SIG-M5 treated with dmso at 0.1 percent for 504 hours (cell line): ENCODE measurements around the gene SPTBN1.

Source experiments
- DNase-seq: peaks from one replicate; lab custom pipeline; 2025; ENCODE audit not compliant: unreplicated experiment; lab: John Stamatoyannopoulos, UW

The SPTBN1 gene

DNA sequence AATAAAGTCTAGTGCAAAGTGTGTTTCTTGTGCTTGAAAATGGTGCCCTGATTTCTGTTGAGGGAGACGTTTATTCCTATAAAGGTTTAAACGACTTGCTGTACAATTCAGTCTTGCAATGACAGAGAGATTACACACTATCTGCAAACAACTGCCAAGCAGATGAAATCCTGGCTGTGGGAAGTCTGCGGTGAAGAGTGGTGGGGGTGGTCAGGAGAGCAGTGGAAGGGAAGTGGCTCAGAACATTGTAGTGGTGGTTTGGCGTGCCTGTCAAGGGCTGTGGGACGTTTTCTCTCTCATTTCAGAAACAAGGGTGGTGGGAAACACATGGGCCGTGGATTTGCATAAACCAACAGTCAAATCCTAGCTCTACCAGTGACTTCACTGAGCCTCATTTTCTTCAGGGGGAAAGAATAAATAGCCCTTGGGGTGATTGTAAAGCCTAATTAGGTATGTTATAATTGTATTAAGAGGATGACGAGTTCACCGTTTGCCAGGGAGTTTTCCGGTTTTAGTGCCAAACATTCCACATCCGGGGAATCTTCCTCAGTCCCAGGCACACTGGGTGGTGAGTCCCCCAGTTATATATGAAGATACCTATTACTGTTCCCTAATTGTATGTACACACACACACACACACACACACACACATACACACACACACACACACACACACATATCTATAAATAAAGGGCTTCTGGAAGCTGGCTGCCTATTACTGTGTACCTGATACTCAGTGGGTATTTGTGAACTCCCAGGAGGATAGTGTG lies 115.0 kb downstream of the SPTBN1 start:
- DNase-seq, result peak; percentile 94

DNA sequence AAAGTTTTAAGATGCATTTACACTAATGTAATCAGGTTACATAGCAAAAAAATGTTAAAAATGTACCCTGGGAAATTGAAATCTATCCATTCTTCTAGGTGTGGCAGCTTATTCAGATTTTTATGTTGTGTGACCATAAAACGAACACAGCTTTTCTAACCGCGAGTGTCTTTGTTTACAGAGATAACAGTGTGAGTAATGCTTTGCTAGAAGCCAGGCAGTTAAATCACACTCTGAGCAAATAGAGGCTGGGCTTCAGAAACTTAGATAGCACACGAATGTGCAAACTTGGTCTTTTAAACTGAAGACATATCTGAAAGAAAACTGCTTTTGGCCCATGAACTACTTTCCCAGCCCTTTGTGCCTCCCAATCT lies 116.1 kb downstream of the SPTBN1 start:
- DNase-seq, result peak; percentile 33

DNA sequence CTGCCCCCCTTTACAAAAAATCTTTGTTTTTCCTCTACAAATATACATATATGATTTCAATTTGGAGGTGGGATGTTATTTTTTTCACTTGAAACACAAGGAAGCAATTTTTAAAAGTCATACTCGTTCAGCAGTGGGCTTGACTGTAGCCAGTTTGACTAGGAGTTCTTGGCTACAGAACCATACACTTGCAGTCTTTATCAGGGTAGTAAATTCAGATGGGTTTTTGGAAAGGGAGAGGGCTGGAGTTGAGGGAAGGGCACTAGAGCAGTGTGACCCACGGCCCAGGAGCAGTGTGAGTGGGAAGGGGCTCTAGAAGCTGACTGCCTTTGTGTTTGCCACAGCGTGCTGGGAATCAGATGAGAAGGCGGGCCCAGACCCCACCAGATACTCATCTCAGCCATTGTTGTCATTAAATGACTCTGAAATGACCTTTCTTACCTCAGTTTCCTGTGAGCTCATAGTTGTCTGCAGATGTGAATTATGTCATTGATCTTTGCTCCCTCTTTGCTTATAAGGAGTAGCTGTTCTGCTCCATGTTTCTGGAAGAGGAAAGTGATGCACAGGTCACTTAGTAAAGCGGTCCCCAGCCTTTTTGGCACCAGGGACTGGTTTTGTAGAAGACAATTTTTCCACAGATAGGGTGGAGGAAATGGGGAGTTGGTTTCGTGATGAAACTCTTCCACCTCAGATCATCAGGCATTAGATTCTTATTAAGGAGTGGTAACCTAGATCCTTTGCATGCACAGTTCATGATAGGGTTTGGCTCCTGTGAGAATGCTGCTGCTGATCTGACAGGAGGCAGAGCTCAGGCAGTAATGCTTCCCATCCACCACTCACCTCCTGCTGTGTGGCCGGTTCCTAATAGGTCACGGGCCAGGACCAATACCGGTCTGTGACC lies 116.8 kb downstream of the SPTBN1 start:
- DNase-seq, result no peak

DNA sequence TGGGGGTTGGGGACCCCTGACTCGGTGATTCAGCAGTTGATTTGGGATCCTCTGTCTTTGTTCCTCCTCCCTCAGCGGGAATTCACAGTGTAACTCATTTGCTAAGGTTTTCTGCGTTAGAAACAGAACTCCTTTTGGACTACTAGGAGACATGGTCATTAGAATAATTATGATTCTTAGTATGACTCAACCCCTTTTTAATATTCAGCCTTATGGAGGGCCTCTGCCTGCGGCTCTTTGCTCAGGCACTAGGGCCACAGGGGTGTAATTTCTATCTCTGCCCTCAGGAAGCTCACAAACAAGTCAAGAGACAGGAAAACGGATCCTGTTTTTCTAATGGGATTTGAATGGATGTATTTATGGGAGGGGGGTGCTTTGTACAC lies 117.4 kb downstream of the SPTBN1 start:
- no peak for DNase-seq

DNA sequence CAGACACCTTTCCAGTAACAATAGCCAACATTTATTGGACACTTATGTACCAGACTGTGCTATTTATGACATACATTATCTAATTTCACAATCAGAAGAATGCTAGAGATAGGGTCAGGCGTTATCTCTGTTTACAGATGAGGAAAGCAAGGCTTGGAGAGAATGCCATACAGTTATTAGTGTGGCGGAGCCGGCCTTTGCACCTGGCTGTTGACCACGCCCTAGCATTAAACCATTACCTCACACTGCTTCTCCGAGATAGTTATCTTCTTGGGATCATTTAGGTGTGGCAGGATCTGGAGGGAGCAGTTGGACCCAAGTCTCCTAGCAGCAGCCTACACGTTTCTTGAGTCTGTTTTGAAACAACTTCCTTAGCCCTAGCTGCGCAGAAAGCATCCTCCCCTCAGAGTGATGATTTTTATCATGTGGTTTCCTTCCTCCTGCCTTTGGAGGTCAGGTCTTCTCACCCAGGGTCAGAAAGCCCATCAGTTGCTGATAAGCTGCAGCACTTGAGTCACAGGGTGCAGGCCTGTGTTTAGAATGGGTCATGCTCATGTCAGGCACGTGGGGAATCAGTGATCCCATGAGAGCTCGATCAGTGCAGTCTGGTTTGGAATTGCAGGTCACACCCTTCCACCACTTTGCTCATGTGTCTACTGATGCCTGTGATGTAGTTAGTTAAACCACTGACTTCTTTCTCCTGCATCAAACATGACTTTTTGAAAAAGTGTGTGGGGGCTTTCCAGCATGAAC lies 118.2 kb downstream of the SPTBN1 start:
- peak; percentile 65 for DNase-seq

DNA sequence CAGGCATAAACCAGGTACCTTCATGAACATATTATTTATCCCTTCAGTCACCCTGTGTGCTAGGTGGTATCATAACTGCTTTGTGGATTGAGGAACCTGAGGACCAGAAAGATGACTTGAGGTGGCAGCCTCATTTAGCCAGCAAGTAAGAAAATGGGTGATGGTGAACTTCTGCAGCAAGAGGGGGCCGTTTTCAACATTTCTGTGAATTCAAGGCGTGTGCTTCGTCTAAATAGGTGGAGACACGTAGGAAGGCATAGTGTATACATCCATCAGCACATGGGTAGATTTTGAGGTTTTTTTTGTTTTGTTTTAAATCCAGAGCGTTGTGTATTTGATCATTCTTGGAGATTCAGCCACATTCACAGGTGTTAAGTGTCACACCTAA lies 118.7 kb downstream of the SPTBN1 start:
- no peak for DNase-seq

DNA sequence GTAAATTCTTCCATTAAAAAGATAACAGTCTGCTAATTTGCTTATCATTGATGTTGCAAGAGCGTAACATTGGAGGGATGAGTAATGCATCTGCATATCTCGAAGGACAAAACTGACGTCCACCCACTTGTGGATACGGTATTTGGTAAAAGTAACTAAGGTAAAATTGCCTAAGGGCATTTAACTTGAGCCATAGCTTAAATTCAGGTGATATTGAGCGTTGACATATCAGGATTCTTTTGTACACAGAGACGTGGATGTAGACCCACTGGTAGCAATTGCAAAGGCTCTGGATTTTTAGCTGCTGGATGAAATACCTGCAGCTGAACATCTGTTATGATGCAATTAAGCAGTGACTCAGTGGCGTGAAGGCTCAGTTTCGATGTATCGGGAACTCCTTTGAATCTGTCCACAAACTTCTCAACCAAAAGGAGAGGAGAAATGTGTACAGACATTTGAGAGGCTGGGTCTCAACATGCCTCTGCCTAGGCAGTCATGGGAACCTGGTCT lies 119.3 kb downstream of the SPTBN1 start:
- peak; percentile 31 for DNase-seq

DNA sequence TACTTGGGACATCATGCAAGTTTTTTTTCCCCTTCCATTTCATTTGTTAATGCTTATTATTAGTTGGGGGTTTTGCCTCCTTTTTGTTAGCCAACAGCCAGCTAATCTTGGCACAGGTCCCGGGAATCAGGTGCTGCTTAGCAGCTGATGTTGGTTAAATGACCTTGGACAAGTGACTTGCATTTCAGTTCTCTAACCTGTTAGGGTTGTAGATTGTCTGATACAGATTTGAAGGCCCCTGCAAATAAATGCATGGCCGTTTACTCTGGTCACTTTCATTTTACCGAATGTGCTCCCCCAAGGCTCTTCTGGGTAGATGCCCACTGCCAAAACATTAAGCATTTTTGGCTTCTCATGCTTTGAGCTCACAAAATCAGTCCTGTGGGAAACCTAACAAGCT lies 120.9 kb downstream of the SPTBN1 start:
- no peak for DNase-seq

DNA sequence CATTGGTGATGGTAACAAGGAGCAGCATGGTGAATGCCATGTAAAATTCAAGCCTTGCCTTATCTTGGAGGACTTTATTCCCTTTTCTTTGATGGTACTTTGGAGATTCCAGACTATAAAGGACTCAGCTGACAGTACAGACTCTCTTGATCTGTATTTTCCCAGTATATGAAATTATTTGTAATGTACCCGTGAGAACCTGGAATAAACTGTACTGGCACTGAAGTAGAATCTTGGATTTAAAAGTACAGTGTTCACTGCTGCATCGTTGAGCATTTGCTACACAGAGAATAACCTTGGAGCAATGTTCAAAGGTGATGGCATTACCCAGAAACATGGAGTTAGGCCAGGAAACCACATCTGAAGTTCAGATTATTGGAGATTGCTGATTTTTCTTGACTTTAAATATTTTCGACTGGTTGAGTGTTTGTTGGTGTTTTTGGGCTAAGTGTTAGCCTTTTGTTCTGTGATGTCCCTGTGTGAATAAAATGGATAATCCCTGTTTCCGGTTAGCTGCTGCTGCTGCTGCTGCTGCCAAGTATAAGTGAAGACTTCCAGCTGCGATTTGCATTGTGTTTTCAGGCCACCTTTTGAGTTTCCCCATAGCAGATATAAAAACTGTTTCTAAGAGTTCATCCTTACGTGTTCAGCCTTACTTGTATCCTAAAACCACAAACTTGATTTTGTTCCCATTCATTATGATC lies 122.0 kb downstream of the SPTBN1 start:
- no peak for DNase-seq

DNA sequence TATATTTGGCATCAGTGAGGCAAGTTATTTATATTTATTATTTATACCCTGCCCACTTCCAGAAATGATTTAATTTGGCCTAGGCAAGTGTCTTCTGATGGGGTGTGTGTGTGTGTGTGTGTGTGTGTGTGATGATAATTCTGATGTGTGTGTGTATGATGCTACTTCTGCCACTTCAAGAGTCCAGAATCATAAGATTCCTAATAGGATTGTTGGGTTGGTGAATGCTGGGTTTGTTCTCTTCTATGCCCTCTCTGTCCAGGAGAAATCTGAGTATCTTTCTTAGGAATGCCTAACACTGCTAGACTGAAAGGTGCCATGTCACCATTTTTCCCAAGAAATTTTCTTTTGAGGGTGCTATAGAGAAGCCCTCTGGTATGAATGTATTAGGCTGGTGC lies 122.5 kb downstream of the SPTBN1 start:
- no peak for DNase-seq

DNA sequence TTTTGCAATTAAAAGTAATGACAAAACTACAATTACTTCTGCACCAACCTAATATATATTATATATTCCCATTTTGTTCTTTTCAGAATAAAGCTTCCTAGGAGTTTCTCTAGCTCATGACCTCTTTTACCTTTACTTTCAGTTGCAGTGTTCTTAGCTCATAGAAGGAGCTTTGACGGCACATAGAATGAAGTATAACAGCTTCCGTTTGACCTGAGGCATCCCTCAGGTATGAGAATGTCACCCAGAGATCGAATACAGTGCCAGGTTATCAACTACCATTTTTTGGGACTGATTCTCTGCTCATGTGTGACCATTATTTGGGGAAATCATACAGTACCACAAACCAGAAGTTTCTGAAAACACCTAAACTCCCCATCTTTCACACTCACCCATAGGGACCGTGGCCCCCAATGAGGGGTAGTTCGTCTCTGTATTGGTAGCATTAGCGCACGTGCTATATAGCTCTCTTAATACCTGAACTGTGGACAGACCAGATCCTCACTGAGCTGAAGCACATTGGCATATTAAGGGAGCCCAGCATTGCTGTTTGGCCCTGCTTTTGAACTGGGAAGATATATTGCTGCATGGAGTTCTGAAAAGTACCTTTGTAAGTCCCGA lies 123.0 kb downstream of the SPTBN1 start:
- DNase-seq, result no peak

DNA sequence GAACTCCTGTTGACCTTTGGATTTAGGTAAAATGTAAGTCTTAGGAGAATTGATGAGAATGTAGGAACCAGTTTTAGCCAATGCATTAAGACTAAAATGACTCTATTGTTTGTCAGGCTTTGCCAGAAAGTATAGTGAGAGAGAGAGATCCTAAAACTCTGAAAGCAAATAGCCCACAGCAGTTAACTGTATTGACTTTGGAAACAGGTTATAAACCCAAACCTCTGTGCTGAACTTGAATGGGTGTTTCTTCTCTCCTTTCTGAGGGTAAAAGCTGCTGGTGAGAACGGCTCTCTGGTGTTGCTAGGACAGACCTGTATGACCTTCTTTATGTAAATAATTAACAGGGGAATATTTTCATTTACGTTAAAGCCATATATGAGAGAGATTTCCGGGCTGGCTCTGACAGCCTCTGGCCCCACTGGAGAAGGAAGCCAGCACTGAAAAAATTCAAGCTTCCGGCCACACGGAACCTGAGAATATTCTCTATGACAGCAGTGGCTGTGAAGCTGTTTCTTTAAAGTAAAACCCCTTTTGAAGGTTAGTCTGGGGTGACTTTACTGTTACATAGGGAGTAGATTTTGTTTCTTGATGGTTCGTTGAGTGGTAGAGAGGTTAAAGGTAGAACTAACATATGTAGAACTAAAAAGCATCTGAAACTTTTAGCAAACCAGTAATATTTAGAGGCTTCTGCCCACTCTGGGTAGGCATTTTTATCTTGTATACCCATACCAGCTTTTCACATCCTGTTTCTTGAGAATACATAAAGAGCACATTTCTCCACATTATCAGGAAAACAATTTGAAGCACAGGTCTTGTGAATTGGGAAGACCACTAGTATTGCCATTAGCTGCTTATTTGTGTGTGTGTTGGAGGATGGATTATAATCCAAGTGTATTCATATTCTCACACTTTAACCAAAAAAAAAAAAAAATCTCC lies 123.8 kb downstream of the SPTBN1 start:
- peak; percentile 46 for DNase-seq

DNA sequence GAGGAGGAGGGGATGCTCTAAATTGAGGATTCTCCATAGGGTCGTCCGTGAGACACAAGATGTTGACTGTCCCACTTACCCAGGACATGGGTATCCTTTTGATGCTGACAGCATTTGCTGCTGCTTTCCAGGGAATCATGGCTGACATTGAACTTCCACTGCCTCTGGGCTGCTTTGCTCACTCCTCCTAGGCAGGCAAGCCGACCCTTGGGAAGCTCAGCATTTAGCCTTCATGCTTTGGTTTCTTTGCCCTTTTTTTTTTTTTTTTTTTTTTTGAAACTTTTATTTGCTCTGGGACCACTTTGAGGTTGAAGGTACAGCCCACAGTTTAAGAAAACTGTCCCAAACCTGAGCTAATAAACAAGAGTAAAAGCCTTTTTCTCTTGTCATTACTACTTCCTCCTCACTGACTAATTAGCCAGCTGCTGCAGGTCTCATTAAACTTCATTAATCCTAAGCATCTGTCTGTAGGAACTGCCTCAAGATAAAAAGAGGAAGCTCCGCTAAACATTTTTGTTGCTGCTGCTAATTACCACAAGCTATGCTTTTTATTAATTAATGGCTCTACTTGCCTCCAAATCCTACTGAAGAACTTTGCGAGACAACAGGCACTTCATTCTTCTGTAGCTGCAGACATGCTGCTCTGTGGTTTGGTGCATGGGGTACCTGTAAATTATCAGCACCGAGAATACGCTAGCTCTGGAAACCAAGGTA lies 125.4 kb downstream of the SPTBN1 start:
- DNase-seq, result peak; percentile 58

DNA sequence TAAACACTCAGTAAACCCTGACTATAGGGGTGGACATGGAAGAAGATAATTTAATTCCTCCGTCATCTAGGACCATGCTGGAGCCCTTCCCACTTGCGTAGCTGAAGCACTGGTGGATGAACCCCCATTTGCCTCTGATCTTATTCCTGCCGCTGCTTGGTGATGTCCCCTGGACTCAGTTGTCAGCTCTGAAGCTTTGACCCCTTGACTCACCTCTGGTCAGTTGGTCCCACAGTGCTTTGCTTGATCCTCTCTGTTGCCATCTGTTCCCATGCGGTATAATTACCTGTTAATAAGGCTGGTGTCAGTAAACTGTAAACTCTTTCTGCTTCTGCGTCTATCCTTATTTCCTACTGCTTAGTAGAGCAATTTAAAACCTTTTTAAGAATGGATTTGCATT lies 126.9 kb downstream of the SPTBN1 start:
- no peak for DNase-seq

DNA sequence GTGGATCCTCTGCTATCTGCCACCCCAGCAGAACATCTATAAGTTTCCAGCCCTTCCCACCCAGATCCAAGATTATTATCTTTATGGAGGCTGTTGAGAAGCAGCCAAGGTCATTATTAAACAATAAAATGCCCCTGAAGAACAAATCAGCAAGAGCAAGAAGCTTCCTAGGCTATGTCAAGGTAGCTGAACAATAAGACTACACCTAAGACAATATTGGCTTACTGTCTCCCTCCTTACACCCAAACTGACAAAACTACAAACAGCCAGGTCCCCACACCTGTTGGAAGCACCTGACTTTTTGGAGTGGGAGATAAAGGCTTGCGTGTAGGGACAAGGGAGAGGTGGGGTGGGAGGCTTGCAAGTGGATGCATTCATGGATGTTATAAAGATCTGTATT lies 128.5 kb downstream of the SPTBN1 start:
- DNase-seq, result no peak

DNA sequence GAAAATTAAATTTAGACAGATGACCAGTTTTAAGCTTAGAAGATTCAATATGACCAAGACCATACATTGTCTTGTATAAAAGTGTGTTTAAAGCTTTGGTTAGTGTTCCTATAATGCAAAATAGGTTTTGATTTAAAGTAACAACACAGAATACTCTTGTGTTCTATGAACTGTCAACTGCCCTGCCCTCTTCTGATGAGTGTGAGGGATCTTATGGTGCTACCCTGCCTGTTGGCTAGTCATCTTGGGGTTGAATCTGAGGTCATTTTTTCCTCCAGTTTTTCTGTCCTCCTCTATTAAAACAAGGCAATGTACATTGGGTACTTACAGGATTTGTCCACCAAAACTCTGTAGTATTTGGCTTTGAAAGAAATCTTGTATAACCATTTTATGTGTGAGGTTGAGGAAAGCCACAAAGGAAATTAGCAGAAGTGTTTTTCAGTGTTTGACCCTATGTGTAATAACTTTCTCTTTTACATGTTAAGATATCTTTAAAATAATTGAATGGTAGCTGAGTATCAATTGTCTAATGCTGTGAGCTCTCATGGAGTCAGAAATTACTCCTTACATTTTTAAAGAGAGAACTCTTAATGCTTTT lies 129.1 kb downstream of the SPTBN1 start:
- no peak for DNase-seq

DNA sequence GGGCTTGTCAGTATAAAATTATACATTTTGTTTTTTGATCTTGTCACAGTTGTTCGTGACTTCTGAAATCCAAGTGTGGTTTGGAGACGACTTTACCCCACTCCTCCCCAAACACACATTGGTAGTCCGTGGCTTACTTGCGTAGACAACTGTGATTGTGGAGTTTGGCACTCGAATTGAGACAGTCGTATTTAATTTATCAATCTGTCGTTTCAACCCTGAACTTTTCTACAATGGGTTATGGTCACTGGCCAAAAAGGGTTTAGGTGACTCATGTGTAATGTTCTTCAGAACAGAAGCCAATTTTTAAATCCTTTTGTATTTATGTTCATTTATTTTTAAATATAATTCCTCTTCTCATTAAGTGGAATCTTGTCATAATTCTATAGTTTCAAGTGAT lies 129.9 kb downstream of the SPTBN1 start:
- DNase-seq, result no peak

DNA sequence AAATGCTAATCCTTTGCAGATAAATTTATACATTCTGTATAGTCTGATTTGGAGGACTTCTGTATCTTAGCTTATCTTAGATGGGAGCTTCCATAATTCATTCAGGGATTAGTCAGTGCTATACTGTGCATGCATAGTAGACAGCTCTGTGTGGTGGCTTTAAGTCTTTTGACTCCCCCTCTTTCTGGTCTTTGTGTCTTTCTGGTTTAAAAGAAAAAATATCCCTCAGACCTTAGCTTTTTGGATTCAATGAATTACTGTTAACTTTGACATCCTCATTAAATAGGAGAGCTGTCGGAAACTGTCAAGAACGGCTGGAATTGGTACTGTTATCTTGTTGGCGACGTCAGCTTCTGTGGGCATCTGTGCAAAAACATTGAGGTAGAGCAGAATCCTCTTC lies 130.4 kb downstream of the SPTBN1 start:
- DNase-seq, result no peak
